Lung (tissue), 12 donors: ENCODE measurements around the gene EEA1. TPM values are rescaled to one million over a fixed set of nuclear protein-coding genes. Genes with fewer than 3 reads are reported as not detected.

Experiments
- ATAC-seq: fragments of 200-7000 bp; cut with Tn5 transposase; one replicate; pipeline ENCODE4 v1.9.1; 2020; ENCODE audit warnings: moderate number of reproducible peaks; ENCODE audit not compliant: insufficient read depth, low FRiP score
- DNase-seq, 3 donors: peaks; one replicate each; pipeline ENCODE4 v3.0.0-alpha.2; 2013 to 2017
- H3K27ac ChIP-seq, 2 donors: one replicate each; pipeline ENCODE4 v1.5.1; 2013; ENCODE audit warnings: mild to moderate bottlenecking in 2 of 2, moderate library complexity in 2 of 2, control low read depth in 1 of 2, inconsistent platforms in 1 of 2, low read depth in 1 of 2, low read length in 1 of 2
- H3K27me3 ChIP-seq, 3 donors: one replicate each; pipeline ENCODE4 v1.5.1; 2013; ENCODE audit warnings: low read length in 2 of 3; ENCODE audit not compliant: control insufficient read depth in 3 of 3, insufficient read depth in 3 of 3
- H3K36me3 ChIP-seq, 4 donors: one replicate each; pipeline ENCODE4 v1.5.1; 2013; ENCODE audit warnings: low read length in 4 of 4, mild to moderate bottlenecking in 1 of 4, moderate library complexity in 1 of 4; ENCODE audit not compliant: control insufficient read depth in 4 of 4, insufficient read depth in 4 of 4
- H3K4me1 ChIP-seq, 5 donors: one replicate each; pipeline ENCODE4 v1.5.1; 2013; ENCODE audit warnings: low read length in 5 of 5, mild to moderate bottlenecking in 2 of 5, moderate library complexity in 1 of 5; ENCODE audit not compliant: control insufficient read depth in 5 of 5, insufficient read depth in 5 of 5
- H3K4me3 ChIP-seq: one replicate; pipeline ENCODE4 v1.5.1; 2013; ENCODE audit warnings: mild to moderate bottlenecking, control low read depth, moderate library complexity
- H3K9ac ChIP-seq, 2 donors: one replicate each; pipeline ENCODE4 v1.5.1; 2013; ENCODE audit warnings: low read length in 2 of 2, control low read depth in 1 of 2; ENCODE audit not compliant: insufficient read depth in 1 of 2
- H3K9me3 ChIP-seq, 4 donors: one replicate each; pipeline ENCODE4 v1.5.1; 2013; ENCODE audit warnings: low read length in 3 of 4, mild to moderate bottlenecking in 1 of 4, moderate library complexity in 1 of 4; ENCODE audit not compliant: control insufficient read depth in 4 of 4, insufficient read depth in 3 of 4
- WGBS, 2 donors: extraction: QIAGEN DNeasy Blood & Tissue Kit; methylation state at CpG; one replicate each; pipeline ENCODE4 v1.1.7; 2013; 5-methylcytosine and 5-hydroxymethylcytosine counted together
- polyA plus RNA-seq, 2 donors: library from polyadenylated mRNA; stranded (reverse); fragments of 200-250 nt; gene quantifications; one replicate each; pipeline ENCODE4 v1.2.1, GENCODE V29; 2013
- total RNA-seq, 2 donors: library from RNA; depleted of rRNA in 1 of 2; stranded (reverse); fragments of >200 nt in 1 of 2; gene quantifications; one replicate each; pipeline ENCODE4 v1.2.1, GENCODE V29; 2014 to 2021
- TF ChIP-seq, protein P1 (sequence below): IDR thresholded peaks from 2 replicates; pipeline ENCODE4 v1.5.1; 2012; ENCODE audit warnings: mild to moderate bottlenecking; ENCODE audit errors: control extremely low read depth, extremely low read depth
- donor health status: control.
- donor health status: control.
- donor health status: Bipolar disorder and iron deficiency.
- donor health status: healthy.
- donor health status: DM: yes; HTN: yes; CAD: no.

The EEA1 gene
- total and polyA plus RNA-seq, 4 donors: 3.7 to 37.0 (median 15.8) TPM

DNA sequence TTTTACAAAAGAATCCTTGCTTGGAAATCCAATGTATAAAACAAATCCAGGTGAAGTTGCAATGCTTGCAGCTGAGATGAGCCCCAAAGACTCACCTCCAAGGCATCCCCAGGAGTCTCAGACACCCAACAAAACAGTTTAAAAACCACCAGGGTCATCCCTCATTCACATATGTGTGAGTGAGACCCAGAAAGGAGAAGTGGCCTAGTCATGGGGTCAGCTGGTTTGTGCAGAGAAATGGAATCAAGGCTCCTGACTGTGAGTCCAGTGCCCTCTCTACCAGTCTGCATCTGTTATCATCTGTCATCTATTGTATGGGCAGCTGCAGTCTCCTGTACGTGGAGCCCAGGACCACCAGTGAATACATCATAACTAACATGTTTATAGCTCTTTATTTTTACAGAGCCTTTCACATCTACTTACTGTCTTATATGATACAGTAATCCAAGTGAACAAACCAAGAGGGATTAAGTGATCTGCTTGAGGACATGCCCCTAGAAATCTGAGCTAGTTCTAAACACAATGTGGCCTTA is 199.3 kb downstream of the EEA1 start:
- Histone ChIP-seq H3K36me3 (no peaks in the 10 kb centered on the region), H3K4me1 (peaks cover 0 to 29% (median 2%) of the 10 kb centered on the region in 5 donors), H3K9ac (no peak overlapping the region), H3K27ac (no peak overlapping the region), H3K9me3 (peaks cover 0 to 4% (median 0%) of the 10 kb centered on the region in 4 donors), H3K27me3 (no peaks in the 10 kb centered on the region), H3K4me3 (no peak overlapping the region)
- 72 to 73% methylated on average over 1 of the region's 1 CpG for WGBS, 2 donors
- DNase-seq (no peak), ATAC-seq (no peak)
- TF ChIP-seq, protein P1, sequence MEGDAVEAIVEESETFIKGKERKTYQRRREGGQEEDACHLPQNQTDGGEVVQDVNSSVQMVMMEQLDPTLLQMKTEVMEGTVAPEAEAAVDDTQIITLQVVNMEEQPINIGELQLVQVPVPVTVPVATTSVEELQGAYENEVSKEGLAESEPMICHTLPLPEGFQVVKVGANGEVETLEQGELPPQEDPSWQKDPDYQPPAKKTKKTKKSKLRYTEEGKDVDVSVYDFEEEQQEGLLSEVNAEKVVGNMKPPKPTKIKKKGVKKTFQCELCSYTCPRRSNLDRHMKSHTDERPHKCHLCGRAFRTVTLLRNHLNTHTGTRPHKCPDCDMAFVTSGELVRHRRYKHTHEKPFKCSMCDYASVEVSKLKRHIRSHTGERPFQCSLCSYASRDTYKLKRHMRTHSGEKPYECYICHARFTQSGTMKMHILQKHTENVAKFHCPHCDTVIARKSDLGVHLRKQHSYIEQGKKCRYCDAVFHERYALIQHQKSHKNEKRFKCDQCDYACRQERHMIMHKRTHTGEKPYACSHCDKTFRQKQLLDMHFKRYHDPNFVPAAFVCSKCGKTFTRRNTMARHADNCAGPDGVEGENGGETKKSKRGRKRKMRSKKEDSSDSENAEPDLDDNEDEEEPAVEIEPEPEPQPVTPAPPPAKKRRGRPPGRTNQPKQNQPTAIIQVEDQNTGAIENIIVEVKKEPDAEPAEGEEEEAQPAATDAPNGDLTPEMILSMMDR: no peak

DNA sequence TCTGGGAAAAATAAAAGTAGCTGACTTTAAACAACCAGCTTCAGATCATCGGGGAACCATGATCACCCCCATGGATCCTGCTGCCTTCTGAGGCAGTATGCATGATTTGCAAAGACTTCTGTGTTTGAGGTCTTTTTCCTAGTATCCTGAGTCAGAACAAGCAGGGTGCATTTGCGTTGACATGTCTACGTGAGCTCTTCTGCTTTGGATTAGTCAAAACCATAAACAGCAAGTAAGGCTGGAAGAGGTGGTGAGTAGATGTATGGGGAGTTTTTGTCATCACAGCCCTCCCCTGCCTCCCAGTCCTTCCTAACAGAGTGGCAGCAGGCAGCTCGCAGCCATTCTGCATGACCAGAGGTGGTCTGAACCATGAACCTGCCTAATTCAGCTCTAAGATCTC is 202.2 kb downstream of the EEA1 start:
- no peak overlapping the region for H3K27ac ChIP-seq
- peaks cover 0 to 4% (median under 1%) of the 10 kb centered on the region in 4 donors for H3K9me3 ChIP-seq
- H3K9ac ChIP-seq: no peak overlapping the region
- 85 to 95% methylated on average over 4 of the region's 4 CpGs for WGBS, 2 donors
- DNase-seq (no peak), ATAC-seq (no peak)
- H3K36me3 ChIP-seq: no peaks in the 10 kb centered on the region
- H3K4me3 ChIP-seq: no peak overlapping the region
- peaks cover 0 to 8% (median 0%) of the 10 kb centered on the region in 5 donors for H3K4me1 ChIP-seq
- H3K27me3 ChIP-seq: no peaks in the 10 kb centered on the region
- TF ChIP-seq, protein P1: no peak

DNA sequence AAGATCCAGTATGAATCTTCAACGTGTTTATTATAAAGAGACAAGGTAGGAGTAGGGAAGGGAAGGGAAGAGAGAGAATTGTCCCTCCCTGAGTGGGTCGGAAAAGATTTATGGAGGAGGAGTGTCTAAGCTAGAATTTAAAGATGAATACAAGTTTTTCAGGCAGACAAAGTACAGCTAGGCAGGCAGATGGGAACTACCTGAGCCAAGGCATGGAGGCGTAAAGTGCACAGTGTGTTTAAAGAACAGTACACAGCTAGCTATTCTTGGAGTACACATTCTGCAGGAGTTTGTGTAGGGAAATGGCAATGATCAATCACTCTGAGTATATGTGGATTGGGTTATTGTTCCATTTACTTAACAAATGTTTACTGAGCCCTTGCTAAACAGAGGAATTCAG is 206.2 kb downstream of the EEA1 start:
- TF ChIP-seq, protein P1: no peak
- H3K36me3 ChIP-seq: no peaks in the 10 kb centered on the region
- peaks cover 0 to 4% (median under 1%) of the 10 kb centered on the region in 4 donors for H3K9me3 ChIP-seq
- DNase-seq (no peak), ATAC-seq (no peak)
- no peaks in the 10 kb centered on the region for H3K4me1 ChIP-seq
- WGBS, 2 donors: 85 to 90% methylated on average over 3 of the region's 3 CpGs
- H3K27ac ChIP-seq: no peak overlapping the region
- H3K4me3 ChIP-seq: no peak overlapping the region
- no peak overlapping the region for H3K9ac ChIP-seq
- H3K27me3 ChIP-seq: no peaks in the 10 kb centered on the region

DNA sequence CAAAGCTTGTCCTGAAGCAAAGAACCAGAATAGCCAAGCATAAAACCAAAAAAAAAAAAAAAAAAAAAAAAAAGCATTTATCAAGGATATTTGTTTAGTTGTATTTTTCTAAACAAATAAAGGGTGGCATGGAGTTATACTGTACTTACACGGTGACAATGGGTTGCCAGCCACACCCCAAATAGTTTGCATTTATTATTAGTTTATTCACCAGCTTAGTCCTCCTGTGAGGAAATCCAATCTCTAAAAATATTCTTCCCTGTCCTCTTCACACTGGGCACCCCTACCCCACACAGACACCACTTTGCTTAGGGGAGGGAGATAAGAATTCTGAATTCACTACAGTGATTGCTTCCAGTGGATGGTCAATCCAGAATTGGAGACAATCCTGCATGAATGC is 207.4 kb downstream of the EEA1 start:
- no peaks in the 10 kb centered on the region for H3K4me1 ChIP-seq
- WGBS, 2 donors: 46 to 77% methylated on average over 1 of the region's 1 CpG
- DNase-seq: no peak
- H3K4me3 ChIP-seq: no peak overlapping the region
- H3K27me3 ChIP-seq: no peaks in the 10 kb centered on the region
- TF ChIP-seq, protein P1: no peak
- no peak overlapping the region for H3K9ac ChIP-seq
- peaks cover 0 to 4% (median under 1%) of the 10 kb centered on the region in 4 donors for H3K9me3 ChIP-seq
- ATAC-seq: no peak
- no peaks in the 10 kb centered on the region for H3K36me3 ChIP-seq
- no peak overlapping the region for H3K27ac ChIP-seq
